Smooth muscle cell (in vitro differentiated cells): Measurements from ENCODE around the gene ANXA3. TPM values are rescaled to one million over a fixed set of nuclear protein-coding genes. Genes with fewer than 3 reads are reported as not detected.
"Not testable (repeated sequence)": the region's sequence is repeated elsewhere in the genome, so short reads cannot be mapped to it uniquely, and the experiment has no call there.

Experiments
- DNase-seq: peaks from one replicate; lab custom pipeline; 2025; ENCODE audit not compliant: unreplicated experiment; lab: John Stamatoyannopoulos, UW
- H2AFZ ChIP-seq: fragments of 200-600 bp; sonication (generic); 2 replicates; pipeline ENCODE4 v1.6.0; 2016; ENCODE audit warnings: antibody characterized with exemption, low read depth, mild to moderate bottlenecking
- H3F3A ChIP-seq: fragments of 200-600 bp; sonication (generic); 2 replicates; pipeline ENCODE4 v1.6.0; 2017; ENCODE audit warnings: antibody characterized with exemption, low read depth
- H3K27ac ChIP-seq: fragments of 200-600 bp; sonication (generic); 2 replicates; pipeline ENCODE4 v1.5.1; 2016; ENCODE audit warnings: low read depth, mild to moderate bottlenecking
- H3K27me3 ChIP-seq: fragments of 200-600 bp; sonication (generic); 2 replicates; pipeline ENCODE4 v1.6.1; 2016; ENCODE audit warnings: low read depth, mild to moderate bottlenecking
- H3K36me3 ChIP-seq: fragments of 200-600 bp; sonication (generic); 2 replicates; pipeline ENCODE4 v1.5.1; 2016; ENCODE audit warnings: low read depth
- H3K4me1 ChIP-seq: fragments of 200-600 bp; sonication (generic); 2 replicates; pipeline ENCODE4 v1.5.1; 2016; ENCODE audit warnings: low read depth
- H3K4me2 ChIP-seq: fragments of 200-600 bp; sonication (generic); 2 replicates; pipeline ENCODE4 v1.6.0; 2016; ENCODE audit warnings: mild to moderate bottlenecking
- H3K4me3 ChIP-seq: fragments of 200-600 bp; sonication (generic); 2 replicates; pipeline ENCODE4 v1.5.1; 2016; ENCODE audit warnings: mild to moderate bottlenecking
- H3K79me2 ChIP-seq: fragments of 200-600 bp; sonication (generic); 2 replicates; pipeline ENCODE4 v1.6.0; 2016; ENCODE audit warnings: low read depth, mild to moderate bottlenecking
- H3K9ac ChIP-seq: fragments of 200-600 bp; sonication (generic); 2 replicates; pipeline ENCODE4 v1.6.0; 2016; ENCODE audit warnings: low read depth
- H3K9me3 ChIP-seq: fragments of 200-600 bp; sonication (generic); replicated peaks from 2 replicates; pipeline ENCODE4 v1.5.1; 2016; ENCODE audit warnings: low read depth
- H4K20me1 ChIP-seq: fragments of 200-600 bp; sonication (generic); 2 replicates; pipeline ENCODE4 v1.6.0; 2016; ENCODE audit warnings: low read depth
- WGBS: methylation state at CpG from one replicate; pipeline ENCODE4 v1.1.7; 2016; ENCODE audit warnings: low lambda C conversion rate; 5-methylcytosine and 5-hydroxymethylcytosine counted together
- polyA plus RNA-seq: library from polyadenylated mRNA; unstranded; fragments of >200 nt; fragmentation: Nextera tagmentation; extraction: Ambion mirVana; gene quantifications from 2 replicates; pipeline ENCODE4 v1.2.1, GENCODE V29; 2016
- total RNA-seq: library from RNA; depleted of rRNA; stranded (reverse); fragments of >200 nt; gene quantifications from 2 replicates; pipeline ENCODE4 v1.2.3, GENCODE V29; 2014
- TF ChIP-seq, protein P1 (sequence below): fragments of 200-600 bp; sonication (generic); IDR thresholded peaks from 2 replicates; pipeline ENCODE4 v1.5.1; 2017; ENCODE audit warnings: borderline replicate concordance, mild to moderate bottlenecking, antibody characterized with exemption; ENCODE audit not compliant: insufficient read depth, poor library complexity, severe bottlenecking

The ANXA3 gene
- total and polyA plus RNA-seq, 2 experiments from 2014 or later, result 16.7 to 44.5 TPM

GRCh38 chr4:78596111-78596742, 44.7 kb downstream of the ANXA3 start:
- no peak overlapping the region for H3K9ac ChIP-seq
- H3K79me2 ChIP-seq, result no peaks in the 10 kb centered on the region
- H3K27ac ChIP-seq, result no peak overlapping the region
- H3K4me2 ChIP-seq, result no peak overlapping the region
- H3K9me3 ChIP-seq, result no peaks in the 10 kb centered on the region
- no peaks in the 10 kb centered on the region for H3K27me3 ChIP-seq
- TF ChIP-seq, protein P1, sequence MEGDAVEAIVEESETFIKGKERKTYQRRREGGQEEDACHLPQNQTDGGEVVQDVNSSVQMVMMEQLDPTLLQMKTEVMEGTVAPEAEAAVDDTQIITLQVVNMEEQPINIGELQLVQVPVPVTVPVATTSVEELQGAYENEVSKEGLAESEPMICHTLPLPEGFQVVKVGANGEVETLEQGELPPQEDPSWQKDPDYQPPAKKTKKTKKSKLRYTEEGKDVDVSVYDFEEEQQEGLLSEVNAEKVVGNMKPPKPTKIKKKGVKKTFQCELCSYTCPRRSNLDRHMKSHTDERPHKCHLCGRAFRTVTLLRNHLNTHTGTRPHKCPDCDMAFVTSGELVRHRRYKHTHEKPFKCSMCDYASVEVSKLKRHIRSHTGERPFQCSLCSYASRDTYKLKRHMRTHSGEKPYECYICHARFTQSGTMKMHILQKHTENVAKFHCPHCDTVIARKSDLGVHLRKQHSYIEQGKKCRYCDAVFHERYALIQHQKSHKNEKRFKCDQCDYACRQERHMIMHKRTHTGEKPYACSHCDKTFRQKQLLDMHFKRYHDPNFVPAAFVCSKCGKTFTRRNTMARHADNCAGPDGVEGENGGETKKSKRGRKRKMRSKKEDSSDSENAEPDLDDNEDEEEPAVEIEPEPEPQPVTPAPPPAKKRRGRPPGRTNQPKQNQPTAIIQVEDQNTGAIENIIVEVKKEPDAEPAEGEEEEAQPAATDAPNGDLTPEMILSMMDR, result no peak
- DNase-seq, result no peak
- peaks cover 5% of the 10 kb centered on the region for H3K36me3 ChIP-seq
- H3K4me3 ChIP-seq, result no peak overlapping the region
- no peaks in the 10 kb centered on the region for H4K20me1 ChIP-seq
- H3K4me1 ChIP-seq, result no peaks in the 10 kb centered on the region
- no peak overlapping the region for H2AFZ ChIP-seq
- no peaks in the 10 kb centered on the region for H3F3A ChIP-seq
- WGBS, result 88% methylated on average over 3 of the region's 3 CpGs

GRCh38 chr4:78598431-78598830, 46.9 kb downstream of the ANXA3 start:
- not testable (repeated sequence) for H3K79me2 ChIP-seq, H3K4me2 ChIP-seq, H4K20me1 ChIP-seq, H2AFZ ChIP-seq, H3K9me3 ChIP-seq, H3K27me3 ChIP-seq, DNase-seq, H3K27ac ChIP-seq, H3K4me3 ChIP-seq, H3K36me3 ChIP-seq, H3K4me1 ChIP-seq, H3K9ac ChIP-seq, H3F3A ChIP-seq
- WGBS, result 91% methylated on average over 10 of the region's 10 CpGs

DNA sequence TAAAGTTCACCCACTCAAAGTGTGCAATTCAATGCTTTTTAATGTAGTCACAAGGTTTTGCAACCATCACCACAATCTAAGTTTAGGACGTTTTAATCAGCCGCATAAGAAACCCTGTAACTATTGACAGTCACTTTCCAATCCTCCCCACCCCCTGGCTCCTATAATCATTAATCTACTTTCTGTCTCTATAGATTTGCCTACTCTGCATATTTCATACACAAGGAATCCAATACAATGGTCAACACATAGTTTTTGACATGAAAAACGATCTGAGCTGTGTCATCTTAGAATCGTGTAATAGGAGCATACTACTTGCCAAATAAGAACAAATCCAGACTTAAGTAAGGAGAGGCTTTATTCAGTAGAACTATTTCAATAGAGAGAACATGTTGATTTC, 47.6 kb downstream of the ANXA3 start:
- Histone ChIP-seq H3K4me1 (no peaks in the 10 kb centered on the region), H3K4me2 (no peak overlapping the region), H3K9me3 (no peaks in the 10 kb centered on the region), H3K79me2 (no peaks in the 10 kb centered on the region), H3K27ac (no peak overlapping the region), H3K9ac (no peak overlapping the region), H3K27me3 (no peaks in the 10 kb centered on the region), H3K4me3 (no peak overlapping the region), H3F3A (no peaks in the 10 kb centered on the region), H3K36me3 (peaks cover 2% of the 10 kb centered on the region), H4K20me1 (no peaks in the 10 kb centered on the region), H2AFZ (no peak overlapping the region)
- DNase-seq, result no peak
- WGBS, result 96% methylated on average over 4 of the region's 4 CpGs
- TF ChIP-seq, protein P1, result no peak

DNA sequence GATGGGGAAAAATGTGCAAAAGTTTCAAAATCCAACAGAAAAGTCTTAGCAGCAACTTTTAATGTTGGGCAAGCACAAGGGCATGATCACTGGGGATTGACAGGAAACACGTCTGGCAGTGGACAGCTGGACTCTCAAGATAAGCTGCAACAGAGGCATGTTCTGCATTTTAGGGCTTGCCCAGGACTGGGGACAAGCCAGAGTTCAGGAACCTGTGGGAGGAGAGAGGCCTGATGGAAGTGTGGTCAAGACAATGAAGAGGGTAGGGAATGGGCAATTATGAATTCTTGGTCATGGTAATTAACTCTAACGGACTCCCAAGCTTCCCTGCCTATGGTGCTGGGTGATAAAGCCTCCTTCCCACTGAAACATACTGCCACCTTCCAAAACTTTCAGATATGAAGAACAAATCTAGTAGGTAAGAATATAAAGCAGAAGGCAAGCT, 48.4 kb downstream of the ANXA3 start:
- WGBS, result 32% methylated on average over 2 of the region's 2 CpGs
- no peak overlapping the region for H3K27ac ChIP-seq
- no peaks in the 10 kb centered on the region for H3F3A ChIP-seq
- H3K9ac ChIP-seq, result no peak overlapping the region
- no peaks in the 10 kb centered on the region for H3K36me3 ChIP-seq
- H3K79me2 ChIP-seq, result no peaks in the 10 kb centered on the region
- no peaks in the 10 kb centered on the region for H3K27me3 ChIP-seq
- H4K20me1 ChIP-seq, result no peaks in the 10 kb centered on the region
- H3K4me1 ChIP-seq, result no peaks in the 10 kb centered on the region
- no peak for DNase-seq
- TF ChIP-seq, protein P1, result no peak
- no peak overlapping the region for H2AFZ ChIP-seq
- H3K4me2 ChIP-seq, result no peak overlapping the region
- no peak overlapping the region for H3K4me3 ChIP-seq
- no peaks in the 10 kb centered on the region for H3K9me3 ChIP-seq
